Effector CD8-positive, alpha-beta T cell (primary cell): Measurements from ENCODE around the gene DISP2.

Source experiments
- DNase-seq: peaks from one replicate; lab custom pipeline; 2025; lab: John Stamatoyannopoulos, UW

DISP2 gene

GRCh38 chr15:40427188-40427587 is 69.2 kb downstream of the DISP2 start:
- no peak for DNase-seq

- no peak for DNase-seq
Measured at GRCh38 chr15:40428185-40428584, 70.2 kb downstream of the DISP2 start.
